ENCODE data around the gene NAA60.

The NAA60 gene

GRCh38 chr16:3484318-3485096 lies 41.0 kb downstream of the NAA60 start:
- DNase-seq, result no peak

- DNase-seq, result no peak
Observed at GRCh38 chr16:3485097-3485745, 41.7 kb downstream of the NAA60 start.

- no peak for DNase-seq
Observed at GRCh38 chr16:3485821-3486505, 42.5 kb downstream of the NAA60 start.

- DNase-seq, result no peak
Observed at GRCh38 chr16:3486506-3487215, 43.2 kb downstream of the NAA60 start.

- DNase-seq, result no peak
Observed at GRCh38 chr16:3487521-3488410, 44.3 kb downstream of the NAA60 start.

- no peak for DNase-seq
Observed at GRCh38 chr16:3488801-3489200, 45.3 kb downstream of the NAA60 start.

- DNase-seq, result no peak
Observed at GRCh38 chr16:3490911-3491629, 47.6 kb downstream of the NAA60 start.

- no peak for DNase-seq
Observed at GRCh38 chr16:3492356-3492755, 48.9 kb downstream of the NAA60 start.

- no peak for DNase-seq
Observed at GRCh38 chr16:3494386-3494973, 51.0 kb downstream of the NAA60 start.

GRCh38 chr16:3495176-3495575 lies 51.7 kb downstream of the NAA60 start, which contains the start of gene C16orf90:
TSS of gene C16orf90 (minus strand) at chr16:3495489. CDS start at chr16:3495421, 68 bp downstream.
- no peak for DNase-seq

GRCh38 chr16:3496386-3496785 lies 52.9 kb downstream of the NAA60 start:
- no peak for DNase-seq

- no peak for DNase-seq
Observed at GRCh38 chr16:3497771-3498170, 54.3 kb downstream of the NAA60 start.

- no peak for DNase-seq
Observed at GRCh38 chr16:3498988-3499387, 55.5 kb downstream of the NAA60 start.

- DNase-seq, result peak; percentile 16
Observed at GRCh38 chr16:3501412-3501761, 57.9 kb downstream of the NAA60 start.

- DNase-seq, result no peak
Observed at GRCh38 chr16:3501783-3502400, 58.4 kb downstream of the NAA60 start.

GRCh38 chr16:3503523-3503922 lies 60.0 kb downstream of the NAA60 start:
- DNase-seq, result peak; percentile 55

GRCh38 chr16:3508736-3509135 lies 65.3 kb downstream of the NAA60 start:
- peak; percentile 21 for DNase-seq

- peak; percentile 76 for DNase-seq
Observed at GRCh38 chr16:3509470-3509928, 66.0 kb downstream of the NAA60 start.

GRCh38 chr16:3510416-3510815 lies 66.9 kb downstream of the NAA60 start:
- DNase-seq, result no peak

Data from stimulated activated CD4-positive, alpha-beta T cell treated with anti-CD3 and anti-CD28 coated beads, Interleukin-15, amount 100 ng/mL, for 24 hours (primary cell).